ENCODE data around the gene PBX4. TPM values are rescaled to one million over a fixed set of nuclear protein-coding genes. Genes with fewer than 3 reads are reported as not detected.

PBX4 gene
- total RNA-seq, 1 experiment from 2014 or later: 0.30 TPM

- POLR2A ChIA-PET: no interaction called here
- CTCF ChIA-PET: interaction anchor here (0.7 to 1.7 kb wide), 3 partner anchors 8 to 143 kb away, joined by 3 to 10 read pairs (median 4); partner anchors contain the start of gene GMIP
Observed at GRCh38 chr19:19635313-19635702, 16.8 kb upstream of the PBX4 start.

DNA sequence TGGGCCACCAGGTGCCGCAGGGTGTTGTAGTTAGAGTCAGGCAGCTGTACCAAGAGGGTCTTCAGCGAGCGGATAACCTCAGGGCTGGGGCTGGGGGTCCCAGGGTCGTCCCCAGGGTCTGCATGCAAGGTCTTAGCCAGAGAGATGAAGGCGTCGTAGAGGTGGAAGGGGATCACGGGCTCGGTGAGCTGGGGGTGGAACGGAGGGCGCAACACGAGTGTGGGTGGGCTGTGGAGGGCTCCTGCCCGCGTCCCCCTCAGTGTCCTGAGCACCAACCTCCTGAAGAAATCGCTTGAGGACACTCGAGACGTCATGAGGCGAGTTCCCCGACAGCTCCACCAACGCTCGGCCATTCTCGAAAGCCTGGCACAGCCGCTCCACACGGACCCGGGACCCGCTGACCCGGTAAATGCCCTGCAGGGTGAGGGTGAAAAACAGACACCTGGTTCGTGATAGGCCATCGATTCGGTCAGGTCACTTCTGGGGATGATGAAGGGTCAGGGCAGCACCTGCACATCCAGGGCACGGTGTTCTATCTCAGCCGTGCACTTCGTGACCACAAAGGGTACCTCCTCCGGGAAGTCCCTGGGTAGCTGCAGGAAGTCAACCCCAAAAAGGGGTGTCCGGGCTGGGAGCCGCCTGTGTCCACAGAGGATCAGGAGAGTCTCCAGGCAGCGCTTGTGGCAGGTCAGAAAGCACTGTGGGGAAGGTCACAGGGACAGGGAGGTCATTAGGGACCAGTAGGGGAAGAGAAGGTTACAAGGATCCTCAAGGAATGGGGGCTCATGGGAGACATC is 16.2 kb upstream of the PBX4 start:
- intact Hi-C loops (cut with micrococcal nuclease): no loop called here
- H3K9me3 Mint-ChIP-seq (ENCODE audit: unreplicated experiment): no peaks in the 10 kb centered on the region
- TF ChIP-seq, protein P1, sequence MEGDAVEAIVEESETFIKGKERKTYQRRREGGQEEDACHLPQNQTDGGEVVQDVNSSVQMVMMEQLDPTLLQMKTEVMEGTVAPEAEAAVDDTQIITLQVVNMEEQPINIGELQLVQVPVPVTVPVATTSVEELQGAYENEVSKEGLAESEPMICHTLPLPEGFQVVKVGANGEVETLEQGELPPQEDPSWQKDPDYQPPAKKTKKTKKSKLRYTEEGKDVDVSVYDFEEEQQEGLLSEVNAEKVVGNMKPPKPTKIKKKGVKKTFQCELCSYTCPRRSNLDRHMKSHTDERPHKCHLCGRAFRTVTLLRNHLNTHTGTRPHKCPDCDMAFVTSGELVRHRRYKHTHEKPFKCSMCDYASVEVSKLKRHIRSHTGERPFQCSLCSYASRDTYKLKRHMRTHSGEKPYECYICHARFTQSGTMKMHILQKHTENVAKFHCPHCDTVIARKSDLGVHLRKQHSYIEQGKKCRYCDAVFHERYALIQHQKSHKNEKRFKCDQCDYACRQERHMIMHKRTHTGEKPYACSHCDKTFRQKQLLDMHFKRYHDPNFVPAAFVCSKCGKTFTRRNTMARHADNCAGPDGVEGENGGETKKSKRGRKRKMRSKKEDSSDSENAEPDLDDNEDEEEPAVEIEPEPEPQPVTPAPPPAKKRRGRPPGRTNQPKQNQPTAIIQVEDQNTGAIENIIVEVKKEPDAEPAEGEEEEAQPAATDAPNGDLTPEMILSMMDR (IDR thresholded peaks at IDR 0.05; ENCODE audit: unreplicated experiment): no peak
- H3K27ac Mint-ChIP-seq (ENCODE audit: low read depth, unreplicated experiment): no peak overlapping the region
- DNase-seq (ENCODE audit: unreplicated experiment): no peak
- H3K4me1 Mint-ChIP-seq (ENCODE audit: insufficient read depth, unreplicated experiment): no peaks in the 10 kb centered on the region
- H3K27me3 Mint-ChIP-seq (ENCODE audit: insufficient read depth, unreplicated experiment): no peaks in the 10 kb centered on the region
- H3K36me3 Mint-ChIP-seq (ENCODE audit: insufficient read depth, unreplicated experiment): peaks cover 18% of the 10 kb centered on the region
- CTCF ChIA-PET: interaction anchor here (0.6 to 1.7 kb wide), 4 partner anchors 9 to 142 kb away, joined by 3 to 10 read pairs (median 4); partner anchors contain the start of gene GMIP
- H3K4me3 Mint-ChIP-seq (ENCODE audit: unreplicated experiment): no peak overlapping the region
- no TSS peak for BruUV-seq (replicated peaks)
- POLR2A ChIA-PET: no interaction called here

More at GRCh38 chr19:19635313-19635702, 16.8 kb upstream of the PBX4 start:
- Mint-ChIP-seq H3K4me1 (ENCODE audit: insufficient read depth, unreplicated experiment) (no peaks in the 10 kb centered on the region), H3K36me3 (ENCODE audit: insufficient read depth, unreplicated experiment) (peaks cover 18% of the 10 kb centered on the region), H3K9me3 (ENCODE audit: unreplicated experiment) (no peaks in the 10 kb centered on the region), H3K27ac (ENCODE audit: low read depth, unreplicated experiment) (no peak overlapping the region), H3K27me3 (ENCODE audit: insufficient read depth, unreplicated experiment) (no peaks in the 10 kb centered on the region), H3K4me3 (ENCODE audit: unreplicated experiment) (no peak overlapping the region)
- DNase-seq (ENCODE audit: unreplicated experiment): no peak
- BruUV-seq (replicated peaks): no TSS peak
- TF ChIP-seq, protein P1 (IDR thresholded peaks at IDR 0.05; ENCODE audit: unreplicated experiment): no peak
- intact Hi-C loops (cut with micrococcal nuclease): no loop called here

GRCh38 chr19:19633711-19634515 is 15.4 kb upstream of the PBX4 start:
- no peaks in the 10 kb centered on the region for H3K27me3 Mint-ChIP-seq (ENCODE audit: insufficient read depth, unreplicated experiment)
- DNase-seq (ENCODE audit: unreplicated experiment): no peak
- CTCF ChIA-PET: interaction anchor here (0.7 to 1.7 kb wide), 4 partner anchors 10 to 102 kb away, joined by 3 to 4 read pairs (median 3); partner anchors contain the start of gene GMIP
- H3K27ac Mint-ChIP-seq (ENCODE audit: low read depth, unreplicated experiment): no peak overlapping the region
- no peaks in the 10 kb centered on the region for H3K9me3 Mint-ChIP-seq (ENCODE audit: unreplicated experiment)
- no TSS peak for BruUV-seq (replicated peaks)
- H3K4me1 Mint-ChIP-seq (ENCODE audit: insufficient read depth, unreplicated experiment): peaks cover 2% of the 10 kb centered on the region
- H3K36me3 Mint-ChIP-seq (ENCODE audit: insufficient read depth, unreplicated experiment): peaks cover 18% of the 10 kb centered on the region
- POLR2A ChIA-PET: interaction anchor here (0.7 kb wide), 1 partner anchor 83 kb away, joined by 3 read pairs; no protein-coding TSS in a partner anchor
- TF ChIP-seq, protein P1 (IDR thresholded peaks at IDR 0.05; ENCODE audit: unreplicated experiment): no peak
- no peak overlapping the region for H3K4me3 Mint-ChIP-seq (ENCODE audit: unreplicated experiment)
- intact Hi-C loops (cut with micrococcal nuclease): no loop called here

- Mint-ChIP-seq H3K27me3 (ENCODE audit: insufficient read depth, unreplicated experiment) (no peaks in the 10 kb centered on the region), H3K4me1 (ENCODE audit: insufficient read depth, unreplicated experiment) (peaks cover 6% of the 10 kb centered on the region), H3K4me3 (ENCODE audit: unreplicated experiment) (no peak overlapping the region), H3K27ac (ENCODE audit: low read depth, unreplicated experiment) (no peak overlapping the region), H3K36me3 (ENCODE audit: insufficient read depth, unreplicated experiment) (peaks cover 20% of the 10 kb centered on the region), H3K9me3 (ENCODE audit: unreplicated experiment) (no peaks in the 10 kb centered on the region)
- intact Hi-C loops (cut with micrococcal nuclease): no loop called here
- DNase-seq (ENCODE audit: unreplicated experiment): no peak
- POLR2A ChIA-PET: no interaction called here
- CTCF ChIA-PET: interaction anchor here (0.6 to 1.4 kb wide), 3 partner anchors 78 to 266 kb away, joined by 3 read pairs; no protein-coding TSS in a partner anchor
- TF ChIP-seq, protein P1 (IDR thresholded peaks at IDR 0.05; ENCODE audit: unreplicated experiment): no peak
- BruUV-seq (replicated peaks): no TSS peak
Observed at GRCh38 chr19:19632661-19633060, 14.2 kb upstream of the PBX4 start.
